Keratinocyte (primary cell): Measurements from ENCODE around the gene MARCHF11.

Experiments
- CTCF ChIP-seq, 3 experiments: IDR thresholded peaks in 1 of 3; conservative IDR thresholded peaks in 1 of 3; optimal IDR thresholded peaks in 1 of 3; 2 replicates in 2 of 3; 3 replicates in 1 of 3; pipeline versions ENCODE3 to v1.5.1; 2011; ENCODE audit warnings: low read length in 3 of 3, mild to moderate bottlenecking in 3 of 3, moderate library complexity in 2 of 3, control low read depth in 1 of 3, inconsistent platforms in 1 of 3; ENCODE audit not compliant: insufficient read depth in 2 of 3; ENCODE audit errors: extremely low read depth in 1 of 3
- EZH2 ChIP-seq: IDR thresholded peaks from one replicate; pipeline ENCODE4 v1.6.1; 2012; ENCODE audit warnings: inconsistent platforms, mild to moderate bottlenecking, low read length, moderate library complexity

GRCh38 chr5:16108418-16108817, 71.2 kb downstream of the MARCHF11 start:
- no peak for TF ChIP-seq EZH2
- TF ChIP-seq CTCF (optimal IDR thresholded peaks at IDR 0.05 in 1 of 3, IDR thresholded peaks at IDR 0.05 in 1 of 3, conservative IDR thresholded peaks at IDR 0.05 in 1 of 3; ENCODE audit: extremely low read depth in 1 of 3, insufficient read depth in 2 of 3, low read length in 3 of 3): no peak
